ENCODE measurements around the gene OGFRL1.
"Not testable (repeated sequence)": the region's sequence is repeated elsewhere in the genome, so short reads cannot be mapped to it uniquely, and the experiment has no call there.

Gene OGFRL1

GRCh38 chr6:71288228-71289038 is at the start of gene OGFRL1:
Gene OGFRL1, plus strand, starts transcription at chr6:71288811. Its CDS starts 126 bp downstream, at chr6:71288937.
- DNase-seq (ENCODE audit: low spot score) = peak; percentile 92

- DNase-seq (ENCODE audit: low spot score) = no peak
Measured at GRCh38 chr6:71239694-71240093, 48.9 kb upstream of the OGFRL1 start.

- DNase-seq (ENCODE audit: low spot score) = no peak
Measured at GRCh38 chr6:71245265-71246049, 43.2 kb upstream of the OGFRL1 start.

- DNase-seq (ENCODE audit: low spot score) = no peak
Measured at GRCh38 chr6:71246596-71246995, 42.0 kb upstream of the OGFRL1 start.

GRCh38 chr6:71248306-71248765 is 40.3 kb upstream of the OGFRL1 start:
- DNase-seq (ENCODE audit: low spot score) = no peak

- DNase-seq (ENCODE audit: low spot score) = no peak
Measured at GRCh38 chr6:71248878-71249544, 39.6 kb upstream of the OGFRL1 start.

GRCh38 chr6:71250099-71250602 is 38.5 kb upstream of the OGFRL1 start:
- no peak for DNase-seq (ENCODE audit: low spot score)

- DNase-seq (ENCODE audit: low spot score) = no peak
Measured at GRCh38 chr6:71252410-71252809, 36.2 kb upstream of the OGFRL1 start.

- no peak for DNase-seq (ENCODE audit: low spot score)
Measured at GRCh38 chr6:71252960-71253359, 35.7 kb upstream of the OGFRL1 start.

GRCh38 chr6:71254323-71254722 is 34.3 kb upstream of the OGFRL1 start:
- no peak for DNase-seq (ENCODE audit: low spot score)

GRCh38 chr6:71258078-71258866 is 30.3 kb upstream of the OGFRL1 start:
- DNase-seq (ENCODE audit: low spot score) = no peak

- no peak for DNase-seq (ENCODE audit: low spot score)
Measured at GRCh38 chr6:71259888-71260604, 28.6 kb upstream of the OGFRL1 start.

- no peak for DNase-seq (ENCODE audit: low spot score)
Measured at GRCh38 chr6:71262914-71263313, 25.7 kb upstream of the OGFRL1 start.

- DNase-seq (ENCODE audit: low spot score) = not testable (repeated sequence)
Measured at GRCh38 chr6:71266392-71266791, 22.2 kb upstream of the OGFRL1 start.

- DNase-seq (ENCODE audit: low spot score) = no peak
Measured at GRCh38 chr6:71268735-71269437, 19.7 kb upstream of the OGFRL1 start.

- no peak for DNase-seq (ENCODE audit: low spot score)
Measured at GRCh38 chr6:71277926-71278600, 10.5 kb upstream of the OGFRL1 start.

- DNase-seq (ENCODE audit: low spot score) = no peak
Measured at GRCh38 chr6:71279321-71279720, 9.3 kb upstream of the OGFRL1 start.

GRCh38 chr6:71279740-71280139 is 8.9 kb upstream of the OGFRL1 start:
- DNase-seq (ENCODE audit: low spot score) = no peak

GRCh38 chr6:71280701-71281100 is 7.9 kb upstream of the OGFRL1 start:
- DNase-seq (ENCODE audit: low spot score) = no peak

- DNase-seq (ENCODE audit: low spot score) = no peak
Measured at GRCh38 chr6:71284785-71285184, 3.8 kb upstream of the OGFRL1 start.
